Activated CD4-positive, CD25-positive, alpha-beta regulatory T cell treated with anti-CD3 and anti-CD28 coated beads, Interleukin-2, amount 50 U/mL, for 72 hours (primary cell): ENCODE data around the gene DYNC1I1.

Source experiments
- DNase-seq: peaks from one replicate; pipeline ENCODE4 v3.0.0; 2021

DYNC1I1 gene

GRCh38 chr7:95772298-95772770 lies at the start of gene DYNC1I1:
Gene DYNC1I1, plus strand, starts transcription at chr7:95772554. Its CDS starts 32,176 bp downstream, at chr7:95804730.
- DNase-seq, result no peak

- DNase-seq, result no peak
Observed at GRCh38 chr7:95723583-95724180, 48.7 kb upstream of the DYNC1I1 start.

DNA sequence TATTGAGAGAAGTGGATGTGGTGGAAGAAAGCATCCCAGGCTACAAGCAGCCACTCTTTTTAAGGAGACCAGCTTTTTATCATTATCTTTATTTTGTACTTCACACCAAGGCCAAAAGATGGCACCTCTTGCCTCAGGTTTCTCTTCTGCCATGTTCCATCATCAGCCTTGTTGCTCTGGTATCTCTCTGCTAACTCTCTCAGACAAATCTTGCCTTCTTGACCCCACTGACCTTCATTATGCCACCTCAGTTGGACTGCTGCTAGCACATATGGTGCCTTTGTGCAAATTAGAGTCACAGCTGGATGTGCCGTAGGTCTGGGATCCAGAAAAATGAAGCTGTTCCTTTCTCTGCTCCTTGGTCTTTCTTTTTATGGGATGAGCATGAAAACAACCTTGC lies 47.1 kb upstream of the DYNC1I1 start:
- DNase-seq, result no peak

DNA sequence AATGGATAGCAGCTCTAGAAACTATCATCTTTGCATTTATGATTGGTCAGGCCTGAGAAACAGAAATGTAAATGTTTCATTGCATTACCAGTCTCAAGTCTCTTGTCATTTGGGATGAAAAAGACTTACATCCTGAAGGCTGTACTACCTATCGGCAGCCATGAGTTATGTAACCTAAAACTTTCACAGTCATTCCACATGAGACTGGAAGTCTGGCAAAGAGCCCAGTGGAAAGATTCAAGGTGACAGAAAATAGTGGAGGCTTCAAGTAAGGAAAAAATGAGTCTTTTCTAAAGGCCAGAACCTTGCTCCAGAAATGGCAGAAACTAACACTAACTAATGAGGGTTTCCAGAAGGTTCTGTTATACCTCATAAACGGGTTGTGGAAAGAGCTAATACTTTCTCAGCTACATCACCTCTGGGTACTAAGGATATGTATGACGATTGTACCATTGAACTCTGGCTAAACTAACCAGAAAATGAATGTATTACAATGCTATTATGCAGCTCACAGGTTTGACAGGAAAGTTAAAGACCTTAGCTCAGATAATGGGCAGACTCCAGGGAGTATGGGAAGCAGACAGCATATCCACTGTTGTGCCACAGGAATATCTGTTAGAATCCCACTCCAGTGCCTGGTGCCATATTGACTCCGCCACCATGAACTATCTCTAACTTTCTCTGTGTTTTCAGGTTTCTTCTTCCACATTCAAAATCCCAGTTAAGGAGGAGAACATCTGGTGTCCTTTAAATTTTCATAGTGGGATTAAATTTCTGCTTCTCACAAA lies 41.7 kb upstream of the DYNC1I1 start:
- no peak for DNase-seq

GRCh38 chr7:95736635-95737034 lies 35.7 kb upstream of the DYNC1I1 start:
- DNase-seq, result no peak

- no peak for DNase-seq
Observed at GRCh38 chr7:95737828-95738505, 34.4 kb upstream of the DYNC1I1 start.

DNA sequence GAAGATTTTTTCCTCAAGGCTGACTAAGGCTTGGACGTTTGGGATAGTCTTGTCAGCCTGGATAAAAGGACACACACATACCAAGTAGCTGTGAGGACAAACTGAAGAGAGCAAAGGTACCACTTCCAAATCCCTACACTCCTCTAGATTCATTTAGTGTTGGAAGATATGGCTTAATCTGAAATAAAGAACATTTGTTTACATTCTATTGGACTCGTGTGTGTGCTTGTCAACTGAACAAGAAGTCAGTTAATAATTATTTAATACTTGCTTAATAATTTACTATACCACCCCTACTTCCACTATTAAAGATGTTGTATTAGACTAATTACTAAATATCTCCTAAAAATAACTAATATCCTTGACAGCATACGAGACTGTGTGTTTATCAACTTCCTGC lies 23.3 kb upstream of the DYNC1I1 start:
- no peak for DNase-seq

DNA sequence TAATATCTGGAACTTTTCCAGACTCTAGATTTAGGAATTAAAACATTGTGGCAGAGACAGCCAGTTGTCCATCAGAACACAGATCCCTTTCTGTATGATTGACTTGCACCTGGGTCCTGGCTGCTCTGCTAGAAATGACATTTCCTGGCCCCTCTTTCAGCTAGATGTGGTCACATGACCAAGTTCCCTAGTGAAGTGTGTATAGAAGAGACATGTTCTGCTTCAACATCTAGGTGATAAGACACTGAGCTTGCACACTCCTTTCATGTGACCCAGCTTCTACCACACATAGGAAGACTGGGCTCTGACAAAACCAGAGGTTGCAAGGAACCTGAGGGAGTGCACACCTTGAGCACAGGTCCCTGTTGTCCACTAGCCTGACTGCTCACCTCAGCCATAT lies 22.8 kb upstream of the DYNC1I1 start:
- DNase-seq, result no peak

- DNase-seq, result no peak
Observed at GRCh38 chr7:95753440-95753839, 18.9 kb upstream of the DYNC1I1 start.

DNA sequence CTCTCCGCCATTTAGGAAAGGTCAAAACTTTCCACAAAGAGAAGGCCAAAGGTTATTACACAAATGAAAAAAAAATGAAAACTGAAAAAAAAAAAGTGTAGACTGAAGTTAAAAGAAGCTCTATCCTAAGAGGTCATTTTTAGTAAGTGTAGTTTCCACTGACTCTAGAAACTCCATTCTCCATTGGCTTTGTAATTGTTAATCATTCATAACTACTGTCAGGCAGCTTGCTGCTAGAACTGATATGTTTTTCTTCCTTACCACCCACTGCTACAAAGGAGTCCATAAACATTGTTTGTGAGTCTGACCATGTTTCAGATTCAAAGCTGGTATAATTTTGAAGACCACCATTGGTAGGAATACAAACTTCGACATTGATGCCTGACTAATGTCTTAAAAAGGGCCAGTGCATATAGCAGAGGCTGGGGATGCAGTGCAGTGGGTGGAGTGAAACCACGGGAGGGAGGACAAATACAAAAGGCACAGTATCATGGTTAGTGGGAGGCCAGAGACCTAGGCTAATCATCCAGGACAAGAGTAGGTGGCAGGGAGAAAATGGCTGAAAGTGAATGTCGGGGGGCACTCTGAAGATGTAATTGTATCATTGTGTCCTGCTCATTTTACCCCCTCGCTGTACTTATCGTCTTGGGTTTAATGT lies 16.9 kb upstream of the DYNC1I1 start:
- DNase-seq, result no peak

DNA sequence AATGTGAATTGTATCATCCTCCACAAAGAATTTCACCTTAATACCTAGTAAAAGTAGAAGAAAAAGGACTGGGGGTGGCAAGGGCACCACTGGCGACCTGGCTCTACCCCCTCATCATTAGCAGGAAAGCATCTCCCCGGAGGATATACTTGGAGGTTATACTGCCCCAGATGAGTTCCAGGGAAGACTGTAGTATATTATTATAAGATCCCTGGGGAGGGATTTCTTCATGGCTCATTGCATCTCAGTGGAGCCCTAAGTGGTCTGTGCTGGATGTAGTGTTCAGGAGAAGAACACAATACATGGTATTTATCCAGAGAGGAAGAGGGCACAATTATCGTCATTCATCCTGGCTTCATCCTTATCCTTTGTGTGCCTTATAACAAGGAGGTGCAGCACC lies 14.2 kb upstream of the DYNC1I1 start:
- DNase-seq, result no peak

DNA sequence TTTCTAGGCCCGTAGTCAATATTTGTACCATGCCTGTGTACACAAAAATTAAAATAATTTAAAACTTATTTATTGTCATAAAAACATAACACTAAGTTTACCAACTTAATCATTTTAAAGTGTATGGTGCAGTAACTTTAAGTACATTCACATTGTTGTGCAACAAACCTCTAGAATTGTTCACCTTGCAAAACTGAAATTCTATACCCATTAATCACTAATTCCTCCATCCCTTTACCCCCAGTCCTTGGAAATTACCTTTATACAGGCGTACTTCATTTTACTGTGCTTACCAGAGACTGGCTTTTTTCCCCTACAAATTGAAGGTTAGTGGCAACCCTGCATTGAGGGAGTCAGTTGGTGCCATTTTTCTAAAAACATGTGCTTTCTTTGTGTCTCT lies 6.3 kb upstream of the DYNC1I1 start:
- DNase-seq, result no peak

DNA sequence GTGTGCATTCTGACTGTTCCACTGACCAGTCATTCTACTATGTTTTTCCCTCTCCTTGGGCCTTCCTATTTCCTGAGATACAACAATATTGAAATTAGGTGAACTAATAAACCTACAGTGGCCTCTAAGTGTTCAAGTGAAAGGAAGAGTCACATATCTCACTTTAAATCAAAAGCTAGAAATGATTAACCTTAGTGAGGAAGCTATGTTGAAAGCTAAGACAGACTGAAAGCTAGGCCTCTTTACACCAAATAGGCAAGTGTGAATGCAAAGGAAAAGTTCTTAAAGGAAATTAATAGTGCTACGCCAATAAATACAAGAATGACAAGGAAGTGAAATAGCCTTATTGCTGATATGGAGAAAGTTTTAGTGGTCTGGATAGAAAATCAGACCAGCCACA lies 5.7 kb upstream of the DYNC1I1 start:
- no peak for DNase-seq

- no peak for DNase-seq
Observed at GRCh38 chr7:95772771-95773581, 622 bp downstream of the DYNC1I1 start.

GRCh38 chr7:95776561-95777185 lies 4.3 kb downstream of the DYNC1I1 start:
- no peak for DNase-seq

DNA sequence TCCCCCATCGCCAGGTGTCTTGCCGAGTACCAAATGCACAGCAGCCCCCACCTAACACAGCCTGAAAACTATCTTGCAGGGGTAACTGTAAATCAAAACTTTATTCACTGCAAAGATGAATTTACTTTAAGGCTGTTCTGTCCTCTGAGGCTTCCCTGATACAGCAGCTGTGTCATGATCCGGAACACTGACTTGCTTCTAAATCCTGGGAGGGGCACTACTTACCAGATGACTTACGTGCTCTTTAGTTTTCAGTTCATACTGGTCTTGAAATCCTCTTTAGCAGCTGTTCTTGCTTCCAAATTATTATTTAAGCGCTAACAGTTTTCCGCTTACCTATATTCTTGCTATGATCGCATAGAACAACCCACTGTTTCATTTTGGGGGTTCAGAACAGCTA lies 4.9 kb downstream of the DYNC1I1 start:
- DNase-seq, result no peak

GRCh38 chr7:95780665-95781064 lies 8.3 kb downstream of the DYNC1I1 start:
- no peak for DNase-seq

GRCh38 chr7:95781961-95782586 lies 9.7 kb downstream of the DYNC1I1 start:
- no peak for DNase-seq

- no peak for DNase-seq
Observed at GRCh38 chr7:95784796-95785195, 12.4 kb downstream of the DYNC1I1 start.

GRCh38 chr7:95788258-95788657 lies 15.9 kb downstream of the DYNC1I1 start:
- DNase-seq, result no peak

- no peak for DNase-seq
Observed at GRCh38 chr7:95788884-95789283, 16.5 kb downstream of the DYNC1I1 start.

- no peak for DNase-seq
Observed at GRCh38 chr7:95793658-95794057, 21.3 kb downstream of the DYNC1I1 start.
